GM12878 (cell line): Measurements from ENCODE around the gene DNASE1. TPM values are rescaled to one million over a fixed set of nuclear protein-coding genes. Genes with fewer than 3 reads are reported as not detected.

Experiments
- ATAC-seq: fragments of 200-7000 bp; cut with Tn5 transposase; 3 replicates; pipeline ENCODE4 v1.9.1; 2020; ENCODE audit warnings: mild to moderate bottlenecking, moderate library complexity
- BruUV-seq: library from RNA; stranded (reverse); fragments of 400-500 nt; replicated peaks from 2 replicates; lab custom pipeline; 2021; lab: Mats Ljungman, UMichigan
- CTCF ChIA-PET: fragments of 300-600 bp; sonication (Branson Sonifier 250); formaldehyde crosslinking; extraction: SDS; loops from one replicate; lab custom pipeline; 2021; ENCODE audit warnings: inconsistent platforms; lab: Yijun Ruan, JAX
- POLR2A ChIA-PET: fragments of 350-600 bp; formaldehyde crosslinking; extraction: SDS; loops from one replicate; lab custom pipeline; 2021; ENCODE audit warnings: inconsistent platforms; lab: Charles Lee
- RAD21 ChIA-PET: fragments of 300-600 bp; sonication (Branson Sonifier 250); formaldehyde crosslinking; loops from one replicate; lab custom pipeline; 2023; ENCODE audit warnings: antibody characterized with exemption; ENCODE audit not compliant: unreplicated experiment; lab: Charles Lee
- SMC1A ChIA-PET: fragments of 300-600 bp; sonication (Branson Sonifier 250); formaldehyde crosslinking; loops from one replicate; lab custom pipeline; 2023; ENCODE audit not compliant: unreplicated experiment, uncharacterized antibody; lab: Charles Lee
- DNase-seq: peaks from one replicate; pipeline ENCODE4 v3.0.0-alpha.2; 2011; ENCODE audit warnings: low read depth, low spot score
- FAIRE-seq: peaks from 3 replicates; lab custom pipeline; 2011; peaks lifted over from hg19 to GRCh38; lab: Jason Lieb, UNC
- H2AFZ ChIP-seq: 2 replicates; pipeline ENCODE4 v1.6.0; 2011; ENCODE audit warnings: low read depth, low read length, control low read depth; ENCODE audit not compliant: control insufficient read depth
- H3K27ac ChIP-seq: 2 replicates; pipeline ENCODE4 v1.5.1; 2011; ENCODE audit warnings: control low read depth; ENCODE audit not compliant: control insufficient read depth, insufficient read depth
- H3K27me3 ChIP-seq, 2 experiments: replicated peaks in 1 of 2; 2 replicates each; pipeline versions ENCODE4 v1.6.0 to v1.6.1; 2011; ENCODE audit warnings: low read length in 1 of 2; ENCODE audit not compliant: control insufficient read depth in 2 of 2, insufficient read depth in 2 of 2
- H3K36me3 ChIP-seq, 2 experiments: 2 replicates each; pipeline ENCODE4 v1.5.1; 2011; ENCODE audit warnings: low read length in 1 of 2; ENCODE audit not compliant: control insufficient read depth in 2 of 2, insufficient read depth in 2 of 2
- H3K4me1 ChIP-seq: 2 replicates; pipeline ENCODE4 v1.6.1; 2011; ENCODE audit warnings: mild to moderate bottlenecking, low read length, moderate library complexity, mixed read lengths; ENCODE audit not compliant: control insufficient read depth, insufficient read depth
- H3K4me2 ChIP-seq: 2 replicates; pipeline ENCODE4 v1.6.0; 2011; ENCODE audit warnings: control low read depth; ENCODE audit not compliant: control insufficient read depth, insufficient read depth
- H3K4me3 ChIP-seq: fragments of 200-600 bp; sonication (generic); 2 replicates; pipeline ENCODE4 v1.5.1; 2016
- H3K79me2 ChIP-seq: 2 replicates; pipeline ENCODE4 v1.6.0; 2011; ENCODE audit warnings: low read length; ENCODE audit not compliant: control insufficient read depth, insufficient read depth
- H3K9ac ChIP-seq: 2 replicates; pipeline ENCODE4 v1.8.0; 2011; ENCODE audit warnings: low read length, control low read depth, mixed read lengths; ENCODE audit not compliant: control insufficient read depth, insufficient read depth
- H3K9me3 ChIP-seq: replicated peaks from 3 replicates; pipeline ENCODE4 v1.5.1; 2011; ENCODE audit warnings: mild to moderate bottlenecking, low read length; ENCODE audit not compliant: control insufficient read depth, insufficient read depth
- H4K20me1 ChIP-seq: 2 replicates; pipeline ENCODE4 v1.6.0; 2011; ENCODE audit not compliant: control insufficient read depth, insufficient read depth
- CHD1 ChIP-seq: IDR thresholded peaks from 2 replicates; pipeline ENCODE4 v1.6.1; 2012; ENCODE audit warnings: low read depth, low read length, improper control_type of control experiment
- HDAC6 ChIP-seq: fragments of 200-600 bp; sonication (generic); IDR thresholded peaks from one replicate; pipeline ENCODE4 v1.8.0; 2017; ENCODE audit warnings: antibody characterized with exemption; ENCODE audit not compliant: unreplicated experiment
- KAT2A ChIP-seq: conservative IDR thresholded peaks from 2 replicates; pipeline ENCODE4 v1.6.1; 2011; ENCODE audit warnings: low read depth, low read length; ENCODE audit not compliant: control insufficient read depth
- KLF5 ChIP-seq: fragments of 450-650 bp; IDR thresholded peaks from 2 replicates; pipeline ENCODE4 v1.6.1; 2014; ENCODE audit warnings: mild to moderate bottlenecking; ENCODE audit not compliant: partially characterized antibody
- NR2F1 ChIP-seq: fragments of 450-650 bp; conservative IDR thresholded peaks from 2 replicates; pipeline ENCODE4 v1.6.1; 2017; ENCODE audit warnings: mild to moderate bottlenecking
- RAD51 ChIP-seq: fragments of 450-650 bp; IDR thresholded peaks from 2 replicates; pipeline ENCODE4 v1.6.1; 2016; ENCODE audit warnings: moderate library complexity, mild to moderate bottlenecking, inconsistent platforms
- SMAD1 ChIP-seq: fragments of 450-650 bp; IDR thresholded peaks from 2 replicates; pipeline ENCODE4 v1.6.1; 2018; ENCODE audit warnings: mild to moderate bottlenecking, low read depth; ENCODE audit not compliant: partially characterized antibody
- WGBS: methylation state at CpG from one replicate; pipeline ENCODE4 v1.1.6; 2016; ENCODE audit warnings: low lambda C conversion rate; ENCODE audit not compliant: insufficient replicate concordance, insufficient coverage; ENCODE audit errors: missing lambda C conversion rate; 5-methylcytosine and 5-hydroxymethylcytosine counted together
- in situ Hi-C: fragments of 300-500 bp; cut with MboI; formaldehyde crosslinking; loops from 9 replicates; pipeline ENCODE4 v1.14.3; 2018; ENCODE audit warnings: mixed read lengths
- intact Hi-C: fragments of 100-400 bp; cut with micrococcal nuclease; formaldehyde crosslinking; loops from one replicate; pipeline ENCODE4 v1.14.2; 2022; ENCODE audit not compliant: unreplicated experiment
- polyA plus RNA-seq, 11 experiments: library from polyadenylated mRNA; depleted of rRNA in 4 of 11; unstranded in 6 of 11; stranded (reverse) in 5 of 11; fragments of >200 nt; fragmentation: Nextera tagmentation in 4 of 11; fragmentation: Illumina TruSeq in 1 of 11; extraction: Ambion mirVana in 4 of 11; extraction: Trizol in 1 of 11; gene quantifications; 1 replicate in 1 of 11; 2 replicates in 10 of 11; pipeline versions ENCODE4 v1.2.1 to v1.2.3, GENCODE V29; 2011 to 2016; ENCODE audit warnings: inconsistent platforms in 2 of 11, missing spikeins in 2 of 11, low read depth in 1 of 11
- total RNA-seq, 4 experiments: library from RNA; depleted of rRNA in 3 of 4; stranded (reverse); fragments of >200 nt in 3 of 4; fragmentation: Illumina TruSeq in 1 of 4; extraction: Trizol in 1 of 4; gene quantifications; 2 replicates each; pipeline versions ENCODE4 v1.2.1 to v1.2.3, GENCODE V29; 2013 to 2021
- TF ChIP-seq, protein P1 (sequence below): IDR thresholded peaks from 2 replicates; pipeline ENCODE4 v1.6.1; 2012; ENCODE audit warnings: mild to moderate bottlenecking, low read depth, low read length
- TF ChIP-seq, protein P2 (sequence below): fragments of 450-650 bp; formaldehyde crosslinking; IDR thresholded peaks from 2 replicates; pipeline ENCODE4 v1.4.0; 2020; ENCODE audit warnings: mild to moderate bottlenecking, moderate library complexity
- TF ChIP-seq, protein P3 (sequence below): fragments of 450-650 bp; IDR thresholded peaks from 2 replicates; pipeline ENCODE4 v1.6.1; 2017; ENCODE audit warnings: mild to moderate bottlenecking, moderate library complexity

The DNASE1 gene
- total and polyA plus RNA-seq, 10 of the 15 experiments (the other 5 are each of a cell fraction or from before 2014, with no cell fraction given): 0.23 to 12.0 (median 7.9) TPM

DNA sequence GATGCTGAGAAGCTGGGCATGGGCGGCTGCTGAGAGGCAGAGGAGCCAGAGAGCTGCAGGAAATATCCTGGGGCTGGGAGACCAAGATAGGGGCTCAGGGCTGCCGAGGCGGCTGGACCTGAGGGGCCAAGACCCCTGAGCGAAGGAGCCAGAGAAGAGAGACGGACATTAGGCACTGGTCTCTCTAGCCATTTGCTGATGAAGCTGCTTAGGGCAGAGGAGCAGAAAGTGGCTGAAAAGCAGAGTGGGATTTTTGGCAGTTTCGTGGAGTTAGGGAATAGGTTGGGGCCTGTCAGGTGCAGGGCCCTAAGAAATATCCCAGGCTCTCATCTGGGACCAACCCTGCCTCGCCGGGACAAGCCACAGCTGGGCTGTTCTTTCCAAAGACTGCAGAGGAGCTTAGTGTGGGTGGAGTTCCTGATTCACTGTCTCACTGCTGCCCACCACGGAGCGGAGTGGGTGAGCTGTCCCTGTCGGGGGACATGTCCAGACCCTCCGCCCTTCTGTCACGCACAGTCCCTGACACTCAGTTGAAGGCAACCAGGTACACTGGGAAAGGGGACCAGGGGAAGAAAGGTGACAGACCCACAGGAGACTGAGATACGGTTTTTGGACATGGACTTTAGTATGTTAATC lies 11.3 kb upstream of the DNASE1 start:
- no peaks in the 10 kb centered on the region for H3K4me1 ChIP-seq
- POLR2A ChIA-PET: no interaction called here
- H3K4me3 ChIP-seq: no peak overlapping the region
- in situ Hi-C loops (no loop called here), intact Hi-C loops (no loop called here)
- no peak overlapping the region for H3K9ac ChIP-seq
- FAIRE-seq (no peak), ATAC-seq (no peak)
- no peaks in the 10 kb centered on the region for H3K27me3 ChIP-seq
- CTCF ChIA-PET: no interaction called here
- WGBS: 93% methylated on average over 14 of the region's 14 CpGs
- peaks cover 0 to 10% of the 10 kb centered on the region in 2 experiments; a peak in 2 of 4 replicates for H3K36me3 ChIP-seq
- SMC1A ChIA-PET: no interaction called here
- H4K20me1 ChIP-seq: no peaks in the 10 kb centered on the region
- RAD21 ChIA-PET: no interaction called here
- BruUV-seq: no TSS peak
- H3K79me2 ChIP-seq: no peaks in the 10 kb centered on the region
- TF ChIP-seq, protein P1, sequence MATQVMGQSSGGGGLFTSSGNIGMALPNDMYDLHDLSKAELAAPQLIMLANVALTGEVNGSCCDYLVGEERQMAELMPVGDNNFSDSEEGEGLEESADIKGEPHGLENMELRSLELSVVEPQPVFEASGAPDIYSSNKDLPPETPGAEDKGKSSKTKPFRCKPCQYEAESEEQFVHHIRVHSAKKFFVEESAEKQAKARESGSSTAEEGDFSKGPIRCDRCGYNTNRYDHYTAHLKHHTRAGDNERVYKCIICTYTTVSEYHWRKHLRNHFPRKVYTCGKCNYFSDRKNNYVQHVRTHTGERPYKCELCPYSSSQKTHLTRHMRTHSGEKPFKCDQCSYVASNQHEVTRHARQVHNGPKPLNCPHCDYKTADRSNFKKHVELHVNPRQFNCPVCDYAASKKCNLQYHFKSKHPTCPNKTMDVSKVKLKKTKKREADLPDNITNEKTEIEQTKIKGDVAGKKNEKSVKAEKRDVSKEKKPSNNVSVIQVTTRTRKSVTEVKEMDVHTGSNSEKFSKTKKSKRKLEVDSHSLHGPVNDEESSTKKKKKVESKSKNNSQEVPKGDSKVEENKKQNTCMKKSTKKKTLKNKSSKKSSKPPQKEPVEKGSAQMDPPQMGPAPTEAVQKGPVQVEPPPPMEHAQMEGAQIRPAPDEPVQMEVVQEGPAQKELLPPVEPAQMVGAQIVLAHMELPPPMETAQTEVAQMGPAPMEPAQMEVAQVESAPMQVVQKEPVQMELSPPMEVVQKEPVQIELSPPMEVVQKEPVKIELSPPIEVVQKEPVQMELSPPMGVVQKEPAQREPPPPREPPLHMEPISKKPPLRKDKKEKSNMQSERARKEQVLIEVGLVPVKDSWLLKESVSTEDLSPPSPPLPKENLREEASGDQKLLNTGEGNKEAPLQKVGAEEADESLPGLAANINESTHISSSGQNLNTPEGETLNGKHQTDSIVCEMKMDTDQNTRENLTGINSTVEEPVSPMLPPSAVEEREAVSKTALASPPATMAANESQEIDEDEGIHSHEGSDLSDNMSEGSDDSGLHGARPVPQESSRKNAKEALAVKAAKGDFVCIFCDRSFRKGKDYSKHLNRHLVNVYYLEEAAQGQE: no peak
- TF ChIP-seq SMAD1 (no peak), RAD51 (no peak), NR2F1 (no peak), HDAC6 (no peak), KAT2A (no peak), KLF5 (no peak), CHD1 (no peak)
- TF ChIP-seq, protein P2, sequence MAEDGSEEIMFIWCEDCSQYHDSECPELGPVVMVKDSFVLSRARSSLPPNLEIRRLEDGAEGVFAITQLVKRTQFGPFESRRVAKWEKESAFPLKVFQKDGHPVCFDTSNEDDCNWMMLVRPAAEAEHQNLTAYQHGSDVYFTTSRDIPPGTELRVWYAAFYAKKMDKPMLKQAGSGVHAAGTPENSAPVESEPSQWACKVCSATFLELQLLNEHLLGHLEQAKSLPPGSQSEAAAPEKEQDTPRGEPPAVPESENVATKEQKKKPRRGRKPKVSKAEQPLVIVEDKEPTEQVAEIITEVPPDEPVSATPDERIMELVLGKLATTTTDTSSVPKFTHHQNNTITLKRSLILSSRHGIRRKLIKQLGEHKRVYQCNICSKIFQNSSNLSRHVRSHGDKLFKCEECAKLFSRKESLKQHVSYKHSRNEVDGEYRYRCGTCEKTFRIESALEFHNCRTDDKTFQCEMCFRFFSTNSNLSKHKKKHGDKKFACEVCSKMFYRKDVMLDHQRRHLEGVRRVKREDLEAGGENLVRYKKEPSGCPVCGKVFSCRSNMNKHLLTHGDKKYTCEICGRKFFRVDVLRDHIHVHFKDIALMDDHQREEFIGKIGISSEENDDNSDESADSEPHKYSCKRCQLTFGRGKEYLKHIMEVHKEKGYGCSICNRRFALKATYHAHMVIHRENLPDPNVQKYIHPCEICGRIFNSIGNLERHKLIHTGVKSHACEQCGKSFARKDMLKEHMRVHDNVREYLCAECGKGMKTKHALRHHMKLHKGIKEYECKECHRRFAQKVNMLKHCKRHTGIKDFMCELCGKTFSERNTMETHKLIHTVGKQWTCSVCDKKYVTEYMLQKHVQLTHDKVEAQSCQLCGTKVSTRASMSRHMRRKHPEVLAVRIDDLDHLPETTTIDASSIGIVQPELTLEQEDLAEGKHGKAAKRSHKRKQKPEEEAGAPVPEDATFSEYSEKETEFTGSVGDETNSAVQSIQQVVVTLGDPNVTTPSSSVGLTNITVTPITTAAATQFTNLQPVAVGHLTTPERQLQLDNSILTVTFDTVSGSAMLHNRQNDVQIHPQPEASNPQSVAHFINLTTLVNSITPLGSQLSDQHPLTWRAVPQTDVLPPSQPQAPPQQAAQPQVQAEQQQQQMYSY (CRISPR knock-in tag): no peak
- TF ChIP-seq, protein P3, sequence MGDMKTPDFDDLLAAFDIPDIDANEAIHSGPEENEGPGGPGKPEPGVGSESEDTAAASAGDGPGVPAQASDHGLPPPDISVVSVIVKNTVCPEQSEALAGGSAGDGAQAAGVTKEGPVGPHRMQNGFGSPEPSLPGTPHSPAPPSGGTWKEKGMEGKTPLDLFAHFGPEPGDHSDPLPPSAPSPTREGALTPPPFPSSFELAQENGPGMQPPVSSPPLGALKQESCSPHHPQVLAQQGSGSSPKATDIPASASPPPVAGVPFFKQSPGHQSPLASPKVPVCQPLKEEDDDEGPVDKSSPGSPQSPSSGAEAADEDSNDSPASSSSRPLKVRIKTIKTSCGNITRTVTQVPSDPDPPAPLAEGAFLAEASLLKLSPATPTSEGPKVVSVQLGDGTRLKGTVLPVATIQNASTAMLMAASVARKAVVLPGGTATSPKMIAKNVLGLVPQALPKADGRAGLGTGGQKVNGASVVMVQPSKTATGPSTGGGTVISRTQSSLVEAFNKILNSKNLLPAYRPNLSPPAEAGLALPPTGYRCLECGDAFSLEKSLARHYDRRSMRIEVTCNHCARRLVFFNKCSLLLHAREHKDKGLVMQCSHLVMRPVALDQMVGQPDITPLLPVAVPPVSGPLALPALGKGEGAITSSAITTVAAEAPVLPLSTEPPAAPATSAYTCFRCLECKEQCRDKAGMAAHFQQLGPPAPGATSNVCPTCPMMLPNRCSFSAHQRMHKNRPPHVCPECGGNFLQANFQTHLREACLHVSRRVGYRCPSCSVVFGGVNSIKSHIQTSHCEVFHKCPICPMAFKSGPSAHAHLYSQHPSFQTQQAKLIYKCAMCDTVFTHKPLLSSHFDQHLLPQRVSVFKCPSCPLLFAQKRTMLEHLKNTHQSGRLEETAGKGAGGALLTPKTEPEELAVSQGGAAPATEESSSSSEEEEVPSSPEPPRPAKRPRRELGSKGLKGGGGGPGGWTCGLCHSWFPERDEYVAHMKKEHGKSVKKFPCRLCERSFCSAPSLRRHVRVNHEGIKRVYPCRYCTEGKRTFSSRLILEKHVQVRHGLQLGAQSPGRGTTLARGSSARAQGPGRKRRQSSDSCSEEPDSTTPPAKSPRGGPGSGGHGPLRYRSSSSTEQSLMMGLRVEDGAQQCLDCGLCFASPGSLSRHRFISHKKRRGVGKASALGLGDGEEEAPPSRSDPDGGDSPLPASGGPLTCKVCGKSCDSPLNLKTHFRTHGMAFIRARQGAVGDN: no peak
- TF ChIP-seq, all 136 proteins: peak for 0
- H3K4me2 ChIP-seq: no peak overlapping the region
- H3K9me3 ChIP-seq: no peaks in the 10 kb centered on the region
- DNase-seq: no peak
- no peak overlapping the region for H2AFZ ChIP-seq
- no peak overlapping the region for H3K27ac ChIP-seq
